Loucy (cell line): ENCODE results near the gene SLC5A12.

Source experiments
- EZH2phosphoT487 ChIP-seq: fragments of 200-600 bp; IDR thresholded peaks from 2 replicates; pipeline ENCODE4 v1.6.1; 2018; ENCODE audit warnings: antibody characterized with exemption, mild to moderate bottlenecking, moderate library complexity, borderline replicate concordance
- TF ChIP-seq, protein P1 (sequence below): fragments of 200-600 bp; sonication (generic); conservative IDR thresholded peaks from 2 replicates; pipeline ENCODE4 v1.5.1; 2014; ENCODE audit warnings: mild to moderate bottlenecking, antibody characterized with exemption, low read length

DNA sequence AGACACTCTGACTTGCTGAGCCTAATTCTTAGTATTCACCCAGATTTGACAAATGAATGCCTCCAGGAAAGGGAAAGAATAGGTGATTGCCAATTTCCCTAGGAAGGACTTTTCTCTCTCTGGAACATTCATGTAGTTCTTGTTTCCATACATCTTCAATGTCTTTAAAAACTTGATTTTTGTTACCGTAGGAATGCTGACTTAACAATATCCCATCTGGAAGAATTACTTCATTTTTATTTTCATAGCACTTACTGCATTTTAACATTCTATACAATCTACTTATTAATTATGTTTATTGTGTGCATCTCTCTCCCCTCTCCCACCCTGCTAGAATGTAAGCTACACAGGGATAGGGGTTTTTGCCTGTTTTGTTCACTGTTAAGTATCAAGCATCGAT lies 66.6 kb downstream of the SLC5A12 start:
- TF ChIP-seq, protein P1, sequence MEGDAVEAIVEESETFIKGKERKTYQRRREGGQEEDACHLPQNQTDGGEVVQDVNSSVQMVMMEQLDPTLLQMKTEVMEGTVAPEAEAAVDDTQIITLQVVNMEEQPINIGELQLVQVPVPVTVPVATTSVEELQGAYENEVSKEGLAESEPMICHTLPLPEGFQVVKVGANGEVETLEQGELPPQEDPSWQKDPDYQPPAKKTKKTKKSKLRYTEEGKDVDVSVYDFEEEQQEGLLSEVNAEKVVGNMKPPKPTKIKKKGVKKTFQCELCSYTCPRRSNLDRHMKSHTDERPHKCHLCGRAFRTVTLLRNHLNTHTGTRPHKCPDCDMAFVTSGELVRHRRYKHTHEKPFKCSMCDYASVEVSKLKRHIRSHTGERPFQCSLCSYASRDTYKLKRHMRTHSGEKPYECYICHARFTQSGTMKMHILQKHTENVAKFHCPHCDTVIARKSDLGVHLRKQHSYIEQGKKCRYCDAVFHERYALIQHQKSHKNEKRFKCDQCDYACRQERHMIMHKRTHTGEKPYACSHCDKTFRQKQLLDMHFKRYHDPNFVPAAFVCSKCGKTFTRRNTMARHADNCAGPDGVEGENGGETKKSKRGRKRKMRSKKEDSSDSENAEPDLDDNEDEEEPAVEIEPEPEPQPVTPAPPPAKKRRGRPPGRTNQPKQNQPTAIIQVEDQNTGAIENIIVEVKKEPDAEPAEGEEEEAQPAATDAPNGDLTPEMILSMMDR = no peak
- no peak for TF ChIP-seq EZH2phosphoT487
